Neural cell (in vitro differentiated cells): ENCODE measurements around the gene QSOX1. TPM values are rescaled to one million over a fixed set of nuclear protein-coding genes. Genes with fewer than 3 reads are reported as not detected.
"Not testable (repeated sequence)": the region's sequence is repeated elsewhere in the genome, so short reads cannot be mapped to it uniquely, and the experiment has no call there.

ENCODE experiments used
- H2AFZ ChIP-seq: fragments of 200-600, 300-800 bp; sonication (generic), shearing (Covaris generic); 2 replicates; pipeline ENCODE4 v1.6.0; 2014; ENCODE audit warnings: low read depth, mild to moderate bottlenecking, antibody characterized with exemption, low read length, moderate library complexity
- H3F3A ChIP-seq: fragments of 200-600 bp; shearing (Covaris generic); 2 replicates; pipeline ENCODE4 v1.6.1; 2016; ENCODE audit warnings: mild to moderate bottlenecking, moderate library complexity, mixed read lengths, antibody characterized with exemption, low read length; ENCODE audit not compliant: insufficient read depth, poor library complexity, severe bottlenecking
- H3K27ac ChIP-seq: fragments of 200-600, 300-800 bp; sonication (generic), shearing (Covaris generic); 2 replicates; pipeline ENCODE4 v1.5.1; 2014; ENCODE audit warnings: mild to moderate bottlenecking, low read length, moderate library complexity
- H3K27me3 ChIP-seq: fragments of 300-800, 200-600 bp; sonication (generic), shearing (Covaris generic); 2 replicates; pipeline ENCODE4 v1.6.0; 2014; ENCODE audit warnings: mild to moderate bottlenecking, low read depth, low read length, moderate library complexity; ENCODE audit not compliant: insufficient read depth
- H3K36me3 ChIP-seq: fragments of 300-800, 200-600 bp; sonication (generic), shearing (Covaris generic); 2 replicates; pipeline ENCODE4 v1.5.1; 2014; ENCODE audit warnings: mild to moderate bottlenecking, antibody characterized with exemption, low read length, moderate library complexity; ENCODE audit not compliant: insufficient read depth
- H3K4me2 ChIP-seq: fragments of 300-800, 200-600 bp; sonication (generic), shearing (Covaris generic); 2 replicates; pipeline ENCODE4 v1.6.0; 2014; ENCODE audit warnings: mild to moderate bottlenecking, low read length
- H3K4me3 ChIP-seq: fragments of 300-800, 200-600 bp; sonication (generic), shearing (Covaris generic); 2 replicates; pipeline ENCODE4 v1.5.1; 2014; ENCODE audit warnings: mild to moderate bottlenecking, low read length, moderate library complexity
- H3K79me2 ChIP-seq: fragments of 200-600 bp; shearing (Covaris generic); replicated peaks from 2 replicates; pipeline ENCODE4 v1.6.0; 2014; ENCODE audit warnings: mild to moderate bottlenecking, low read length, moderate library complexity; ENCODE audit not compliant: insufficient read depth
- H3K9ac ChIP-seq: fragments of 300-800, 200-600 bp; sonication (generic), shearing (Covaris generic); 2 replicates; pipeline ENCODE4 v1.6.1; 2016; ENCODE audit warnings: mild to moderate bottlenecking, low read length, mixed read lengths
- H3K9me2 ChIP-seq: fragments of 200-600 bp; shearing (Covaris generic); 2 replicates; pipeline ENCODE4 v1.6.1; 2016; ENCODE audit warnings: mild to moderate bottlenecking, low read length, mixed read lengths; ENCODE audit not compliant: insufficient read depth
- H3K9me3 ChIP-seq: fragments of 200-600, 300-800 bp; sonication (generic), shearing (Covaris generic); 2 replicates; pipeline ENCODE4 v1.6.1; 2016; ENCODE audit warnings: mild to moderate bottlenecking, mixed run types, low read length, moderate library complexity, mixed read lengths
- H4K20me1 ChIP-seq: fragments of 200-600 bp; shearing (Covaris generic); 2 replicates; pipeline ENCODE4 v1.6.1; 2016; ENCODE audit warnings: mild to moderate bottlenecking, mixed run types; ENCODE audit not compliant: insufficient read depth
- EP300 ChIP-seq: fragments of 450-650 bp; conservative IDR thresholded peaks from 2 replicates; pipeline ENCODE4 v1.6.1; 2014; ENCODE audit warnings: antibody characterized with exemption, mild to moderate bottlenecking, moderate library complexity; ENCODE audit not compliant: poor library complexity, severe bottlenecking
- EZH2 ChIP-seq: fragments of 200-600, 300-800 bp; shearing (Covaris generic), sonication (generic); IDR thresholded peaks from 2 replicates; pipeline ENCODE4 v1.6.1; 2014; ENCODE audit warnings: antibody characterized with exemption, low read length, borderline replicate concordance, mild to moderate bottlenecking; ENCODE audit not compliant: insufficient read depth, poor library complexity, severe bottlenecking
- MXI1 ChIP-seq: fragments of 450-650 bp; conservative IDR thresholded peaks from 2 replicates; pipeline ENCODE4 v1.6.1; 2014; ENCODE audit warnings: antibody characterized with exemption, mild to moderate bottlenecking; ENCODE audit not compliant: poor library complexity, severe bottlenecking
- POLR2AphosphoS5 ChIP-seq: IDR thresholded peaks from 2 replicates; pipeline ENCODE4 v1.6.1; 2012
- RAD21 ChIP-seq: fragments of 450-650 bp; conservative IDR thresholded peaks from 2 replicates; pipeline ENCODE4 v1.6.1; 2014; ENCODE audit warnings: antibody characterized with exemption, mild to moderate bottlenecking, moderate library complexity
- SMC3 ChIP-seq: fragments of 450-650 bp; conservative IDR thresholded peaks from 2 replicates; pipeline ENCODE4 v1.6.1; 2014; ENCODE audit warnings: antibody characterized with exemption, mild to moderate bottlenecking, moderate library complexity; ENCODE audit not compliant: poor library complexity
- TAF1 ChIP-seq: IDR thresholded peaks from 2 replicates; pipeline ENCODE4 v1.6.1; 2012; ENCODE audit warnings: low read depth
- polyA plus RNA-seq: library from polyadenylated mRNA; depleted of rRNA; stranded (reverse); fragments of >200 nt; gene quantifications from 2 replicates; pipeline ENCODE4 v1.2.3, GENCODE V29; 2014
- TF ChIP-seq, protein P1 (sequence below): IDR thresholded peaks from 2 replicates; pipeline ENCODE4 v1.6.1; 2012; ENCODE audit warnings: borderline replicate concordance
- TF ChIP-seq, protein P2 (sequence below): fragments of 450-650 bp; IDR thresholded peaks from 2 replicates; pipeline ENCODE4 v1.5.1; 2014; ENCODE audit warnings: antibody characterized with exemption, mild to moderate bottlenecking, moderate library complexity; ENCODE audit not compliant: poor library complexity, severe bottlenecking

Gene QSOX1
- polyA plus RNA-seq, 1 donor from 2014 or later: 49.8 TPM

- TF ChIP-seq, protein P1, sequence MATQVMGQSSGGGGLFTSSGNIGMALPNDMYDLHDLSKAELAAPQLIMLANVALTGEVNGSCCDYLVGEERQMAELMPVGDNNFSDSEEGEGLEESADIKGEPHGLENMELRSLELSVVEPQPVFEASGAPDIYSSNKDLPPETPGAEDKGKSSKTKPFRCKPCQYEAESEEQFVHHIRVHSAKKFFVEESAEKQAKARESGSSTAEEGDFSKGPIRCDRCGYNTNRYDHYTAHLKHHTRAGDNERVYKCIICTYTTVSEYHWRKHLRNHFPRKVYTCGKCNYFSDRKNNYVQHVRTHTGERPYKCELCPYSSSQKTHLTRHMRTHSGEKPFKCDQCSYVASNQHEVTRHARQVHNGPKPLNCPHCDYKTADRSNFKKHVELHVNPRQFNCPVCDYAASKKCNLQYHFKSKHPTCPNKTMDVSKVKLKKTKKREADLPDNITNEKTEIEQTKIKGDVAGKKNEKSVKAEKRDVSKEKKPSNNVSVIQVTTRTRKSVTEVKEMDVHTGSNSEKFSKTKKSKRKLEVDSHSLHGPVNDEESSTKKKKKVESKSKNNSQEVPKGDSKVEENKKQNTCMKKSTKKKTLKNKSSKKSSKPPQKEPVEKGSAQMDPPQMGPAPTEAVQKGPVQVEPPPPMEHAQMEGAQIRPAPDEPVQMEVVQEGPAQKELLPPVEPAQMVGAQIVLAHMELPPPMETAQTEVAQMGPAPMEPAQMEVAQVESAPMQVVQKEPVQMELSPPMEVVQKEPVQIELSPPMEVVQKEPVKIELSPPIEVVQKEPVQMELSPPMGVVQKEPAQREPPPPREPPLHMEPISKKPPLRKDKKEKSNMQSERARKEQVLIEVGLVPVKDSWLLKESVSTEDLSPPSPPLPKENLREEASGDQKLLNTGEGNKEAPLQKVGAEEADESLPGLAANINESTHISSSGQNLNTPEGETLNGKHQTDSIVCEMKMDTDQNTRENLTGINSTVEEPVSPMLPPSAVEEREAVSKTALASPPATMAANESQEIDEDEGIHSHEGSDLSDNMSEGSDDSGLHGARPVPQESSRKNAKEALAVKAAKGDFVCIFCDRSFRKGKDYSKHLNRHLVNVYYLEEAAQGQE: no peak
- TF ChIP-seq POLR2AphosphoS5: no peak
- TF ChIP-seq RAD21: no peak
- no peak for TF ChIP-seq MXI1
- TF ChIP-seq EZH2: no peak
- TF ChIP-seq EP300: no peak
- no peak for TF ChIP-seq TAF1
- no peak for TF ChIP-seq SMC3
- TF ChIP-seq, protein P2, sequence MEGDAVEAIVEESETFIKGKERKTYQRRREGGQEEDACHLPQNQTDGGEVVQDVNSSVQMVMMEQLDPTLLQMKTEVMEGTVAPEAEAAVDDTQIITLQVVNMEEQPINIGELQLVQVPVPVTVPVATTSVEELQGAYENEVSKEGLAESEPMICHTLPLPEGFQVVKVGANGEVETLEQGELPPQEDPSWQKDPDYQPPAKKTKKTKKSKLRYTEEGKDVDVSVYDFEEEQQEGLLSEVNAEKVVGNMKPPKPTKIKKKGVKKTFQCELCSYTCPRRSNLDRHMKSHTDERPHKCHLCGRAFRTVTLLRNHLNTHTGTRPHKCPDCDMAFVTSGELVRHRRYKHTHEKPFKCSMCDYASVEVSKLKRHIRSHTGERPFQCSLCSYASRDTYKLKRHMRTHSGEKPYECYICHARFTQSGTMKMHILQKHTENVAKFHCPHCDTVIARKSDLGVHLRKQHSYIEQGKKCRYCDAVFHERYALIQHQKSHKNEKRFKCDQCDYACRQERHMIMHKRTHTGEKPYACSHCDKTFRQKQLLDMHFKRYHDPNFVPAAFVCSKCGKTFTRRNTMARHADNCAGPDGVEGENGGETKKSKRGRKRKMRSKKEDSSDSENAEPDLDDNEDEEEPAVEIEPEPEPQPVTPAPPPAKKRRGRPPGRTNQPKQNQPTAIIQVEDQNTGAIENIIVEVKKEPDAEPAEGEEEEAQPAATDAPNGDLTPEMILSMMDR: no peak
- Histone ChIP-seq H3K27me3 (no peaks in the 10 kb centered on the region), H3K9me2 (no peaks in the 10 kb centered on the region), H3K4me3 (no peak overlapping the region), H2AFZ (no peak overlapping the region), H3F3A (no peaks in the 10 kb centered on the region), H4K20me1 (no peaks in the 10 kb centered on the region), H3K79me2 (no peaks in the 10 kb centered on the region), H3K9me3 (no peaks in the 10 kb centered on the region), H3K27ac (no peak overlapping the region), H3K4me2 (no peak overlapping the region), H3K36me3 (no peaks in the 10 kb centered on the region), H3K9ac (no peak overlapping the region)
Observed at GRCh38 chr1:180133193-180133592, 21.5 kb upstream of the QSOX1 start.

DNA sequence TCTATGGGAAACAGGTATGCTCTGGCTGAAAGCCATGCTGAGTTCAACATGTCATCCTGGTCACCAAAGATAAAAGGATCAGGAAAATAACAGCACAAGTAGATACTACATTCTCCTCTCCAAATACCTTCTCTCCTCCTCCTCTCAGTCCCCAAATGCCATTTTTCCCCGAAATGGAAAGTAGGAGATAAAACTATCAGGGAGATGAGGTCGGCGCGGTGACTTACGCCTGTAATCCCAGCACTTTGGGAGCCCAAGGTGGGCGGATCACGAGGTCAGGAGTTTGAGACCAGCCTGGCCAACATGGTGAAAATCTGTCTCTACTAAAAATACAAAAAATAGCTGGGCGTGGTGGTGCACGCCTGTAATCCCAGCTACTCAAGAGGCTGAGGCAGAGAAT is 21.0 kb upstream of the QSOX1 start:
- H2AFZ ChIP-seq, H3F3A ChIP-seq, H3K4me3 ChIP-seq, H4K20me1 ChIP-seq, H3K27ac ChIP-seq, H3K27me3 ChIP-seq, H3K4me2 ChIP-seq, H3K79me2 ChIP-seq, H3K36me3 ChIP-seq, H3K9me3 ChIP-seq, H3K9me2 ChIP-seq, H3K9ac ChIP-seq: not testable (repeated sequence)

DNA sequence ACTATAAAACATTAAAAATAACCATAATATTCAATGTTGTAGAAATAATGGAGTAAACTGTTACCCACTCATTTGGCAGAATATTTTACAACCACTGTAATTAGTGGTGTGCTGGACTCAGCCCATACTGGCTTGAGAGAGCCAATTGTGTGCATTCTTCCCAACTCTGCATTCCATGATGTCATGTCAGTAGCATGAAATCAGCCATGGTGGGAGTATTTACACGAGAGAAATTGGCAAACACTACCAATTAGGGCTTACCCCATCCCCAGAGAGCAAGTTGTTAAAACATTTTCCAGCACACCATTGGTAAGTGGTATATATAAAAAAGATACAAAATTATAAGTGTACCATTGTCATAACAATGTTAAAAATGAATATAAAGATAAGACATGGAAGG is 19.1 kb upstream of the QSOX1 start:
- Histone ChIP-seq H3K4me3 (no peak overlapping the region), H3K9me3 (no peaks in the 10 kb centered on the region), H3K79me2 (no peaks in the 10 kb centered on the region), H4K20me1 (no peaks in the 10 kb centered on the region), H3K27me3 (no peaks in the 10 kb centered on the region), H3K9me2 (no peaks in the 10 kb centered on the region), H3K36me3 (no peaks in the 10 kb centered on the region), H3K9ac (no peak overlapping the region), H3K4me2 (no peak overlapping the region), H3F3A (no peaks in the 10 kb centered on the region), H2AFZ (no peak overlapping the region), H3K27ac (no peak overlapping the region)
- TF ChIP-seq, protein P1: no peak
- TF ChIP-seq POLR2AphosphoS5 (no peak), SMC3 (no peak), EZH2 (no peak), EP300 (no peak), TAF1 (no peak), RAD21 (no peak), MXI1 (no peak)
- TF ChIP-seq, protein P2: no peak
